ENCODE measurements around the gene KRTAP13-2.

The KRTAP13-2 gene

GRCh38 chr21:30372139-30372770 lies at the start of gene KRTAP13-2:
TSS of gene KRTAP13-2 (minus strand) at chr21:30372271. CDS start at chr21:30372213, 58 bp downstream.
- DNase-seq (ENCODE audit: low spot score), result no peak
- Histone ChIP-seq H3K27ac (no peak within 1 kb of the TSS), H3K4me3 (no peak within 1 kb of the TSS)
- no peak for TF ChIP-seq CTCF (IDR thresholded peaks at IDR 0.05)

- Histone ChIP-seq H3K27ac (no peak overlapping the region), H3K4me3 (no peak overlapping the region)
- no peak for TF ChIP-seq CTCF (IDR thresholded peaks at IDR 0.05)
- no peak for DNase-seq (ENCODE audit: low spot score)
Observed at GRCh38 chr21:30415993-30416392, 43.9 kb upstream of the KRTAP13-2 start.

- no peak for TF ChIP-seq CTCF (IDR thresholded peaks at IDR 0.05)
- no peak for DNase-seq (ENCODE audit: low spot score)
- Histone ChIP-seq H3K27ac (no peak overlapping the region), H3K4me3 (peak overlapping the region; percentile 16)
Observed at GRCh38 chr21:30408782-30409494, 36.9 kb upstream of the KRTAP13-2 start.

- no peak for TF ChIP-seq CTCF (IDR thresholded peaks at IDR 0.05)
- no peak for DNase-seq (ENCODE audit: low spot score)
- H3K27ac ChIP-seq, result no peak within 1 kb of the TSS
Observed at GRCh38 chr21:30395731-30396130, 23.7 kb upstream of the KRTAP13-2 start, which contains the start of gene KRTAP13-1. TSS of gene KRTAP13-1 (plus strand) at chr21:30396031. CDS start at chr21:30396087, 56 bp downstream.

GRCh38 chr21:30391492-30392025 lies 19.5 kb upstream of the KRTAP13-2 start:
- no peak for DNase-seq (ENCODE audit: low spot score)
- H3K27ac ChIP-seq, result no peak overlapping the region
- H3K4me3 ChIP-seq, result no peak overlapping the region
- no peak for TF ChIP-seq CTCF (IDR thresholded peaks at IDR 0.05)

More at GRCh38 chr21:30395731-30396130, 23.7 kb upstream of the KRTAP13-2 start, which contains the start of gene KRTAP13-1:
- H3K4me3 ChIP-seq, result no peak within 1 kb of the TSS

- no peak overlapping the region for H3K27ac ChIP-seq
- TF ChIP-seq CTCF (IDR thresholded peaks at IDR 0.05), result no peak
- DNase-seq (ENCODE audit: low spot score), result no peak
- no peak overlapping the region for H3K4me3 ChIP-seq
Observed at GRCh38 chr21:30382201-30382600, 10.1 kb upstream of the KRTAP13-2 start.
